Measurements from ENCODE around the gene ZDHHC7. TPM values are rescaled to one million over a fixed set of nuclear protein-coding genes. Genes with fewer than 3 reads are reported as not detected.

ZDHHC7 gene
- total RNA-seq, 1 experiment from 2014 or later, result 39.9 TPM

- no peaks in the 10 kb centered on the region for H3K79me2 ChIP-seq (ENCODE audit: insufficient read depth, low read length)
- no peaks in the 10 kb centered on the region for H4K20me1 ChIP-seq (ENCODE audit: insufficient read depth)
- H3K27me3 ChIP-seq (ENCODE audit: insufficient read depth, low read length), result no peaks in the 10 kb centered on the region
- peak overlapping the region; percentile 44 for H3K4me2 ChIP-seq (ENCODE audit: low read length)
- H3K27ac ChIP-seq (ENCODE audit: low read depth, low read length), result no peak overlapping the region
- peaks cover 0 to 3% of the 10 kb centered on the region in 2 experiments; a peak in 1 of 4 replicates for H3K4me1 ChIP-seq (ENCODE audit: control insufficient read depth in 1 of 2, insufficient read depth in 2 of 2, low read length in 2 of 2)
- no peak overlapping the region for H3K9ac ChIP-seq (ENCODE audit: low read length)
- no peak overlapping the region for H3K4me3 ChIP-seq (replicated peaks in 1 of 2; ENCODE audit: low read depth in 1 of 2, low read length in 2 of 2)
- H3K9me3 ChIP-seq (ENCODE audit: control insufficient read depth in 1 of 2, insufficient read depth in 1 of 2, low read depth in 1 of 2, low read length in 2 of 2), result no peaks in the 10 kb centered on the region
- no peaks in the 10 kb centered on the region for H3K9me2 ChIP-seq (ENCODE audit: insufficient read depth)
- ChIA-PET POLR2A (interaction anchor here (0.7 to 2.1 kb wide), 3 partner anchors 133 to 199 kb away, joined by 3 to 6 read pairs (median 3); partner anchors contain the start of gene CRISPLD2), CTCF (interaction anchor here (1.0 to 5.7 kb wide), 21 partner anchors 10 to 446 kb away, joined by 3 to 65 read pairs (median 6); no protein-coding TSS in a partner anchor), RAD21 (ENCODE audit: low non-redundant PET in 1 of 2, low total read pairs in 2 of 2, uncharacterized antibody in 2 of 2, unreplicated experiment in 2 of 2) (interaction anchor here (0.6 to 2.1 kb wide), 5 partner anchors 27 to 330 kb away, joined by 3 to 7 read pairs (median 4); no protein-coding TSS in a partner anchor)
- ATAC-seq (peak; percentile 94), DNase-seq (ENCODE audit: low read depth, low spot score) (peak; percentile 76)
- BruUV-seq (replicated peaks), result no TSS peak
- intact Hi-C loops (cut with micrococcal nuclease), result loop anchor here (1.0 kb wide), 2 partner anchors 27 to 198 kb away; no protein-coding TSS in a partner anchor
- H3K36me3 ChIP-seq (ENCODE audit: control insufficient read depth in 1 of 2, insufficient read depth in 2 of 2, low read length in 2 of 2), result no peaks in the 10 kb centered on the region
- no peak overlapping the region for H2AFZ ChIP-seq (ENCODE audit: low read depth, low read length, poor library complexity, severe bottlenecking)
- TF ChIP-seq REST (IDR thresholded peaks at IDR 0.05; ENCODE audit: low read depth), result no peak
- TF ChIP-seq POLR2AphosphoS5 (IDR thresholded peaks at IDR 0.05; ENCODE audit: low read depth, low read length), result no peak
- TF ChIP-seq TCF7L2 (IDR thresholded peaks at IDR 0.05; ENCODE audit: borderline replicate concordance, extremely low read depth, insufficient read depth, insufficient read length), result no peak
- TF ChIP-seq SRF (IDR thresholded peaks at IDR 0.05; ENCODE audit: low read depth), result no peak
- TF ChIP-seq YY1 (IDR thresholded peaks at IDR 0.05; ENCODE audit: extremely low read depth, insufficient replicate concordance, low read depth, low read length), result peak; percentile 59
- no peak for TF ChIP-seq SIN3A (IDR thresholded peaks at IDR 0.05; ENCODE audit: low read depth)
- TF ChIP-seq ZBTB33 (IDR thresholded peaks at IDR 0.05; ENCODE audit: extremely low read depth, insufficient replicate concordance, low read length), result no peak
- TF ChIP-seq EZH2phosphoT487 (IDR thresholded peaks at IDR 0.05; ENCODE audit: borderline replicate concordance), result no peak
- TF ChIP-seq EGR1 (IDR thresholded peaks at IDR 0.05; ENCODE audit: low read depth), result no peak
- TF ChIP-seq ATF3 (IDR thresholded peaks at IDR 0.05), result no peak
- peak; percentile 7; the same call in 1 of the 2 replicates for TF ChIP-seq ZFX (IDR thresholded peaks at IDR 0.05)
- TF ChIP-seq ELF1 (IDR thresholded peaks at IDR 0.05; ENCODE audit: borderline replicate concordance, low read depth), result no peak
- TF ChIP-seq CEBPB (IDR thresholded peaks at IDR 0.05; ENCODE audit: low read depth), result no peak
- no peak; the same call in 1 of the 2 replicates for TF ChIP-seq MAX (IDR thresholded peaks at IDR 0.05)
- TF ChIP-seq RAD21 (IDR thresholded peaks at IDR 0.05; ENCODE audit: low read depth), result peak; percentile 87
- peak; percentile 93 to 96 (median 95) for TF ChIP-seq CTCF (IDR thresholded peaks at IDR 0.05 in 2 of 3, conservative IDR thresholded peaks at IDR 0.05 in 1 of 3; ENCODE audit: borderline replicate concordance in 1 of 3, insufficient read depth in 1 of 3, low read depth in 2 of 3, low read length in 2 of 3)
- TF ChIP-seq CBX3 (IDR thresholded peaks at IDR 0.05; ENCODE audit: low read depth), result no peak
These were observed 58.8 kb downstream of the ZDHHC7 start for GRCh38 chr16:84952335-84953189.
